Activated CD8-positive, alpha-beta T cell treated with anti-CD3 and anti-CD28 coated beads, Interleukin-2, amount 10 ng/mL, durations not matched to agents 7 days and 5 days (primary cell): ENCODE results near the gene BTLA. TPM values are rescaled to one million over a fixed set of nuclear protein-coding genes. Genes with fewer than 3 reads are reported as not detected.
"Not testable (repeated sequence)": the region's sequence is repeated elsewhere in the genome, so short reads cannot be mapped to it uniquely, and the experiment has no call there.

ENCODE experiments used
- ATAC-seq: fragments of 150-1000 bp; cut with Tn5 transposase; one replicate; pipeline ENCODE4 v1.10.0; 2021; ENCODE audit warnings: moderate library complexity
- CTCF ChIA-PET: fragments of 350-600 bp; sonication (Branson Sonifier 250); formaldehyde crosslinking; loops from one replicate; lab custom pipeline; 2021; ENCODE audit warnings: antibody characterized with exemption; lab: Charles Lee
- POLR2A ChIA-PET: fragments of 350-600 bp; sonication (Branson Sonifier 250); formaldehyde crosslinking; loops from one replicate; lab custom pipeline; 2021; ENCODE audit warnings: antibody characterized with exemption; lab: Charles Lee
- DNase-seq: peaks from one replicate; pipeline ENCODE4 v3.0.0-alpha.2; 2020
- H3K27ac Mint-ChIP-seq: one replicate; pipeline ENCODE4 v1.8.0; 2021; ENCODE audit warnings: mild to moderate bottlenecking, mixed read lengths
- H3K27me3 Mint-ChIP-seq: one replicate; pipeline ENCODE4 v1.8.0; 2021; ENCODE audit warnings: low read depth, mixed read lengths
- H3K36me3 Mint-ChIP-seq: one replicate; pipeline ENCODE4 v1.8.0; 2021; ENCODE audit warnings: low read depth, mixed read lengths
- H3K4me1 Mint-ChIP-seq: one replicate; pipeline ENCODE4 v1.8.0; 2021; ENCODE audit warnings: low read depth, mixed read lengths
- H3K4me3 Mint-ChIP-seq: one replicate; pipeline ENCODE4 v1.8.0; 2021; ENCODE audit warnings: mild to moderate bottlenecking, mixed read lengths
- H3K9me3 Mint-ChIP-seq: one replicate; pipeline ENCODE4 v1.8.0; 2022; ENCODE audit warnings: mixed read lengths; ENCODE audit not compliant: insufficient read depth
- total RNA-seq, 2 experiments: library from RNA; stranded (reverse); gene quantifications; one replicate each; pipeline ENCODE4 v1.2.3, GENCODE V29; 2021

The BTLA gene
- total RNA-seq, 2 experiments from 2014 or later = 22.3 to 26.0 TPM

GRCh38 chr3:112469671-112470070 lies 29.6 kb downstream of the BTLA start:
- Mint-ChIP-seq H3K4me3 (no peak overlapping the region), H3K36me3 (peaks cover 73% of the 10 kb centered on the region), H3K27me3 (no peaks in the 10 kb centered on the region), H3K27ac (peak overlapping the region; percentile 53), H3K9me3 (no peaks in the 10 kb centered on the region), H3K4me1 (peaks cover 87% of the 10 kb centered on the region)
- ChIA-PET CTCF (interaction anchor here (0.9 kb wide), 1 partner anchor 166 kb away, joined by 3 read pairs; no protein-coding TSS in a partner anchor), POLR2A (no interaction called here)
- DNase-seq = no peak
- ATAC-seq = no peak

- POLR2A ChIA-PET = no interaction called here
- no peak for ATAC-seq
- DNase-seq = no peak
- H3K4me3 Mint-ChIP-seq = no peak overlapping the region
- CTCF ChIA-PET = interaction anchor here (1.6 kb wide), 1 partner anchor 32 kb away, joined by 5 read pairs; the partner anchor contains the start of gene BTLA
- H3K4me1 Mint-ChIP-seq = peaks cover 86% of the 10 kb centered on the region
- H3K36me3 Mint-ChIP-seq = peaks cover 69% of the 10 kb centered on the region
- H3K27ac Mint-ChIP-seq = peak overlapping the region; percentile 68
- H3K27me3 Mint-ChIP-seq = no peaks in the 10 kb centered on the region
- H3K9me3 Mint-ChIP-seq = no peaks in the 10 kb centered on the region
These were observed 31.7 kb downstream of the BTLA start for GRCh38 chr3:112467539-112467938.

- no peak overlapping the region for H3K27ac Mint-ChIP-seq
- DNase-seq = no peak
- ATAC-seq = no peak
- peaks cover 86% of the 10 kb centered on the region for H3K4me1 Mint-ChIP-seq
- POLR2A ChIA-PET = no interaction called here
- CTCF ChIA-PET = interaction anchor here (0.7 to 2.8 kb wide), 5 partner anchors 12 to 132 kb away, joined by 3 to 10 read pairs (median 3); partner anchors contain the start of gene CD200
- peaks cover 3% of the 10 kb centered on the region for H3K9me3 Mint-ChIP-seq
- H3K27me3 Mint-ChIP-seq = no peaks in the 10 kb centered on the region
- no peak overlapping the region for H3K4me3 Mint-ChIP-seq
- H3K36me3 Mint-ChIP-seq = peaks cover 66% of the 10 kb centered on the region
These were observed 33.3 kb downstream of the BTLA start for GRCh38 chr3:112466020-112466419.

GRCh38 chr3:112464264-112464663 lies 35.0 kb downstream of the BTLA start:
- Mint-ChIP-seq H3K9me3 (peaks cover 3% of the 10 kb centered on the region), H3K27me3 (no peaks in the 10 kb centered on the region), H3K4me1 (peaks cover 87% of the 10 kb centered on the region), H3K36me3 (peaks cover 56% of the 10 kb centered on the region), H3K27ac (peak overlapping the region; percentile 70), H3K4me3 (peak overlapping the region; percentile 11)
- CTCF ChIA-PET = interaction anchor here (1.1 to 2.8 kb wide), 6 partner anchors 19 to 353 kb away, joined by 3 to 10 read pairs (median 4); partner anchors contain the start of genes BTLA and CD200
- POLR2A ChIA-PET = interaction anchor here (0.7 to 1.2 kb wide), 2 partner anchors 10 to 19 kb away, joined by 3 to 5 read pairs; no protein-coding TSS in a partner anchor
- DNase-seq (peak; percentile 39), ATAC-seq (peak; percentile 67)

GRCh38 chr3:112463250-112463649 lies 36.0 kb downstream of the BTLA start:
- Mint-ChIP-seq H3K9me3 (peaks cover 3% of the 10 kb centered on the region), H3K4me1 (peaks cover 85% of the 10 kb centered on the region), H3K27me3 (no peaks in the 10 kb centered on the region), H3K36me3 (peaks cover 51% of the 10 kb centered on the region), H3K27ac (peak overlapping the region; percentile 84), H3K4me3 (peak overlapping the region; percentile 11)
- DNase-seq (peak; percentile 45), ATAC-seq (peak; percentile 40)
- CTCF ChIA-PET = interaction anchor here (1.2 to 2.8 kb wide), 4 partner anchors 18 to 130 kb away, joined by 3 to 10 read pairs (median 6); partner anchors contain the start of genes BTLA and CD200
- POLR2A ChIA-PET = interaction anchor here (1.0 to 1.2 kb wide), 2 partner anchors 9 to 35 kb away, joined by 3 read pairs; no protein-coding TSS in a partner anchor

GRCh38 chr3:112461787-112462186 lies 37.5 kb downstream of the BTLA start:
- H3K27me3 Mint-ChIP-seq, POLR2A ChIA-PET, CTCF ChIA-PET, H3K9me3 Mint-ChIP-seq, ATAC-seq, H3K4me3 Mint-ChIP-seq, DNase-seq: not testable (repeated sequence)
- Mint-ChIP-seq H3K4me1 (peaks cover 76% of the 10 kb centered on the region), H3K27ac (peak overlapping the region; percentile 44), H3K36me3 (peaks cover 49% of the 10 kb centered on the region)

GRCh38 chr3:112460519-112461195 lies 38.6 kb downstream of the BTLA start:
- CTCF ChIA-PET = no interaction called here
- ATAC-seq = no peak

GRCh38 chr3:112459750-112460149 lies 39.5 kb downstream of the BTLA start:
- Mint-ChIP-seq H3K4me3 (peak overlapping the region; percentile 42), H3K27me3 (no peaks in the 10 kb centered on the region), H3K36me3 (peaks cover 34% of the 10 kb centered on the region), H3K4me1 (peaks cover 57% of the 10 kb centered on the region), H3K27ac (peak overlapping the region; percentile 81), H3K9me3 (peaks cover 3% of the 10 kb centered on the region)
- ATAC-seq (peak; percentile 71), DNase-seq (peak; percentile 49)
- ChIA-PET CTCF (interaction anchor here (1.8 kb wide), 1 partner anchor 127 kb away, joined by 6 read pairs; the partner anchor contains the start of gene CD200), POLR2A (interaction anchor here (0.6 to 1.5 kb wide), 2 partner anchors 33 to 54 kb away, joined by 3 read pairs; no protein-coding TSS in a partner anchor)

More at GRCh38 chr3:112460519-112461195, 38.6 kb downstream of the BTLA start:
- POLR2A ChIA-PET = no interaction called here
- H3K4me1 Mint-ChIP-seq = peaks cover 66% of the 10 kb centered on the region
- H3K27me3 Mint-ChIP-seq = no peaks in the 10 kb centered on the region
- H3K9me3 Mint-ChIP-seq = peaks cover 3% of the 10 kb centered on the region
- H3K4me3 Mint-ChIP-seq = peak overlapping the region; percentile 42
- H3K36me3 Mint-ChIP-seq = peaks cover 42% of the 10 kb centered on the region
- peak overlapping the region; percentile 81 for H3K27ac Mint-ChIP-seq
- no peak for DNase-seq

GRCh38 chr3:112456147-112456546 lies 43.1 kb downstream of the BTLA start:
- CTCF ChIA-PET = interaction anchor here (0.9 to 1.1 kb wide), 3 partner anchors 12 to 151 kb away, joined by 3 read pairs; no protein-coding TSS in a partner anchor
- ATAC-seq (no peak), DNase-seq (no peak)
- Mint-ChIP-seq H3K27ac (no peak overlapping the region), H3K4me1 (peaks cover 27% of the 10 kb centered on the region), H3K27me3 (no peaks in the 10 kb centered on the region), H3K9me3 (no peaks in the 10 kb centered on the region), H3K4me3 (no peak overlapping the region), H3K36me3 (peaks cover 13% of the 10 kb centered on the region)
- POLR2A ChIA-PET = no interaction called here

GRCh38 chr3:112448939-112449338 lies 50.3 kb downstream of the BTLA start:
- Mint-ChIP-seq H3K4me1 (peaks cover 4% of the 10 kb centered on the region), H3K4me3 (no peak overlapping the region), H3K9me3 (no peaks in the 10 kb centered on the region), H3K27me3 (no peaks in the 10 kb centered on the region), H3K27ac (no peak overlapping the region), H3K36me3 (no peaks in the 10 kb centered on the region)
- CTCF ChIA-PET = no interaction called here
- ATAC-seq (no peak), DNase-seq (no peak)
- POLR2A ChIA-PET = no interaction called here

GRCh38 chr3:112446343-112446742 lies 52.9 kb downstream of the BTLA start:
- DNase-seq = no peak
- ChIA-PET POLR2A (no interaction called here), CTCF (interaction anchor here (0.9 kb wide), 1 partner anchor 8 kb away, joined by 4 read pairs; no protein-coding TSS in a partner anchor)
- H3K27me3 Mint-ChIP-seq = no peaks in the 10 kb centered on the region
- H3K4me3 Mint-ChIP-seq = no peak overlapping the region
- H3K36me3 Mint-ChIP-seq = no peaks in the 10 kb centered on the region
- peaks cover 4% of the 10 kb centered on the region for H3K4me1 Mint-ChIP-seq
- no peaks in the 10 kb centered on the region for H3K9me3 Mint-ChIP-seq
- ATAC-seq = no peak
- no peak overlapping the region for H3K27ac Mint-ChIP-seq

- Mint-ChIP-seq H3K9me3 (no peaks in the 10 kb centered on the region), H3K4me3 (no peak overlapping the region), H3K4me1 (peaks cover 4% of the 10 kb centered on the region), H3K27me3 (no peaks in the 10 kb centered on the region), H3K36me3 (no peaks in the 10 kb centered on the region), H3K27ac (no peak overlapping the region)
- POLR2A ChIA-PET = no interaction called here
- no peak for DNase-seq
- ATAC-seq = no peak
- CTCF ChIA-PET = interaction anchor here (1.0 kb wide), 1 partner anchor 18 kb away, joined by 4 read pairs; no protein-coding TSS in a partner anchor
These were observed 53.4 kb downstream of the BTLA start for GRCh38 chr3:112445839-112446238.
